Mammary epithelial cell (primary cell): ENCODE results near the gene ENTPD5.

ENCODE experiments used
- EZH2 ChIP-seq: IDR thresholded peaks from 2 replicates; pipeline ENCODE4 v1.6.1; 2012; ENCODE audit warnings: low read length, inconsistent platforms, borderline replicate concordance
- TF ChIP-seq, protein P1 (sequence below), 2 donors: IDR thresholded peaks in 1 of 2; conservative IDR thresholded peaks in 1 of 2; 2 replicates each; pipeline ENCODE4 v1.5.1; 2011 to 2012; ENCODE audit warnings: inconsistent platforms in 2 of 2, low read length in 2 of 2, mild to moderate bottlenecking in 2 of 2, control low read depth in 1 of 2, low read depth in 1 of 2; ENCODE audit not compliant: insufficient read depth in 1 of 2; ENCODE audit errors: extremely low read depth in 1 of 2

GRCh38 chr14:73945159-73945670 lies 73.9 kb downstream of the ENTPD5 start:
- TF ChIP-seq, protein P1, sequence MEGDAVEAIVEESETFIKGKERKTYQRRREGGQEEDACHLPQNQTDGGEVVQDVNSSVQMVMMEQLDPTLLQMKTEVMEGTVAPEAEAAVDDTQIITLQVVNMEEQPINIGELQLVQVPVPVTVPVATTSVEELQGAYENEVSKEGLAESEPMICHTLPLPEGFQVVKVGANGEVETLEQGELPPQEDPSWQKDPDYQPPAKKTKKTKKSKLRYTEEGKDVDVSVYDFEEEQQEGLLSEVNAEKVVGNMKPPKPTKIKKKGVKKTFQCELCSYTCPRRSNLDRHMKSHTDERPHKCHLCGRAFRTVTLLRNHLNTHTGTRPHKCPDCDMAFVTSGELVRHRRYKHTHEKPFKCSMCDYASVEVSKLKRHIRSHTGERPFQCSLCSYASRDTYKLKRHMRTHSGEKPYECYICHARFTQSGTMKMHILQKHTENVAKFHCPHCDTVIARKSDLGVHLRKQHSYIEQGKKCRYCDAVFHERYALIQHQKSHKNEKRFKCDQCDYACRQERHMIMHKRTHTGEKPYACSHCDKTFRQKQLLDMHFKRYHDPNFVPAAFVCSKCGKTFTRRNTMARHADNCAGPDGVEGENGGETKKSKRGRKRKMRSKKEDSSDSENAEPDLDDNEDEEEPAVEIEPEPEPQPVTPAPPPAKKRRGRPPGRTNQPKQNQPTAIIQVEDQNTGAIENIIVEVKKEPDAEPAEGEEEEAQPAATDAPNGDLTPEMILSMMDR (conservative IDR thresholded peaks at IDR 0.05 in 1 of 2, IDR thresholded peaks at IDR 0.05 in 1 of 2; ENCODE audit: extremely low read depth in 1 of 2, insufficient read depth in 1 of 2, low read depth in 1 of 2, low read length in 2 of 2): no peak
- no peak for TF ChIP-seq EZH2
